ENCODE measurements around the gene DHRS7C.

The DHRS7C gene

GRCh38 chr17:9768381-9768934 is 22.9 kb downstream of the DHRS7C start:
- no peak overlapping the region for H3K27ac ChIP-seq
- no peak for DNase-seq (ENCODE audit: low read depth, low spot score)

GRCh38 chr17:9767432-9767991 is 23.9 kb downstream of the DHRS7C start:
- no peak for DNase-seq (ENCODE audit: low read depth, low spot score)
- H3K27ac ChIP-seq: no peak overlapping the region

GRCh38 chr17:9766970-9767369 is 24.4 kb downstream of the DHRS7C start:
- no peak overlapping the region for H3K27ac ChIP-seq
- DNase-seq (ENCODE audit: low read depth, low spot score): no peak

- H3K27ac ChIP-seq: no peak overlapping the region
- DNase-seq (ENCODE audit: low read depth, low spot score): no peak
Measured at GRCh38 chr17:9765322-9765721, 26.1 kb downstream of the DHRS7C start.

- DNase-seq (ENCODE audit: low read depth, low spot score): no peak
- H3K27ac ChIP-seq: no peak overlapping the region
Measured at GRCh38 chr17:9763643-9764042, 27.7 kb downstream of the DHRS7C start.

GRCh38 chr17:9760266-9760665 is 31.1 kb downstream of the DHRS7C start:
- DNase-seq (ENCODE audit: low read depth, low spot score): no peak

GRCh38 chr17:9755083-9755482 is 36.3 kb downstream of the DHRS7C start:
- H3K27ac ChIP-seq: no peak overlapping the region

More at GRCh38 chr17:9760266-9760665, 31.1 kb downstream of the DHRS7C start:
- no peak overlapping the region for H3K27ac ChIP-seq

GRCh38 chr17:9750524-9750923 is 40.9 kb downstream of the DHRS7C start:
- DNase-seq (ENCODE audit: low read depth, low spot score): no peak
- no peak overlapping the region for H3K27ac ChIP-seq

More at GRCh38 chr17:9755083-9755482, 36.3 kb downstream of the DHRS7C start:
- DNase-seq (ENCODE audit: low read depth, low spot score): no peak

GRCh38 chr17:9729735-9730420 is 61.5 kb downstream of the DHRS7C start:
- peak overlapping the region; percentile 63 for H3K27ac ChIP-seq
- DNase-seq (ENCODE audit: low read depth, low spot score): peak; percentile 49

GRCh38 chr17:9729034-9729650 is 62.2 kb downstream of the DHRS7C start:
- DNase-seq (ENCODE audit: low read depth, low spot score): peak; percentile 6
- H3K27ac ChIP-seq: peak overlapping the region; percentile 63

GRCh38 chr17:9728564-9728963 is 62.8 kb downstream of the DHRS7C start:
- DNase-seq (ENCODE audit: low read depth, low spot score): no peak
- H3K27ac ChIP-seq: no peak overlapping the region

- DNase-seq (ENCODE audit: low read depth, low spot score): no peak
Measured at GRCh38 chr17:9728005-9728404, 63.4 kb downstream of the DHRS7C start.

GRCh38 chr17:9726291-9726690 is 65.1 kb downstream of the DHRS7C start:
- no peak overlapping the region for H3K27ac ChIP-seq

More at GRCh38 chr17:9728005-9728404, 63.4 kb downstream of the DHRS7C start:
- no peak overlapping the region for H3K27ac ChIP-seq

GRCh38 chr17:9725575-9725974 is 65.8 kb downstream of the DHRS7C start:
- no peak for DNase-seq (ENCODE audit: low read depth, low spot score)
- H3K27ac ChIP-seq: no peak overlapping the region

More at GRCh38 chr17:9726291-9726690, 65.1 kb downstream of the DHRS7C start:
- no peak for DNase-seq (ENCODE audit: low read depth, low spot score)

Measured in epithelial cell of prostate (primary cell).